ENCODE results near the gene CLVS2.

The CLVS2 gene

DNA sequence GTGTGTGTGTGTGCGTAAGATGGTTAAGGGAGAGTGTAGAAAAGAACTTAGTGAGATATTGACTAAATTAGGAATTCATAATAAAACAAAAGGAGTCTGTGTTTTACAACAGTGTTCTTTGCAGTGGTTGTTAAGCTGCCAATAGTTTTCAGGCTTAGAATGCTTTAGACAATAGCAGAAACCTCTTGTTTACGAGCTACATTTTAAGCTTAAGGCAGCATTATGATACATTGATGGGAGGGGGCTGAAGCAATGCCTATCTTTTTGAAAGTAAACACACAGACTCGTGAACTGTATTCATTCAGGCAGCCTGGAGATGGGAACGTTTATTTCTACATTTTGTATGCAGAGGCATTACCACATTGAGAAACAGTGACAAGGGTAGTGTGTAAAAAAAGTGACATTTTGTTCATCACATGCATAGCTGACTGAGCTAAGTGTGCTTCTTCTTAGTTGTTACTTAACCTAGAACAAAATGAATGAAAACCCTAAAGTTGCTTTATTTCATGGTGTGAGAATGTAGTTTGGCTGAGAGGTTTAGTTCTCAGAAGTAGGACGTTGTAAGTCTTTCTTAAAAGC lies 21.2 kb downstream of the CLVS2 start:
- DNase-seq = no peak
- H3K27ac ChIP-seq (ENCODE audit: insufficient read depth, low read length, poor library complexity, severe bottlenecking) = no peak overlapping the region

DNA sequence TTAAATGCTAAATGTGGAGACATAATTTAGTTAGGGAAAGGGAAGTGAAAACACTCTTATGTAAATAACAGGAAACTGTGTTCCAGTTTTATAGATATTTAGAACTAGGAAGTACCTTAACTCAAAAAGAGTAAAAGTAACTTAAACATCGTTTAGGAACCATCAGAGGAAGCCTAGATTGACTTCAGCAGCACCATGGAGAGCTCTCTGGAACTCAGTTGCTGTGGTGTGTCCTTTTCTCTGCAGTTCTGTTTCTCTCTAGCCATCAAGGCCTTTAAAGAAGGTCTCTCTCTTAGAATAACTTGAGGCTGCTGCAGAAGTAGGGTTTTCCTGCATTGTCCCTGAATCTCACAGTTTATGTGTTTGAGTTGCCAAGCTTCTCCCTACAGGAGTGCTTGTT lies 26.9 kb downstream of the CLVS2 start:
- no peaks in the 10 kb centered on the region for H3K4me1 ChIP-seq (ENCODE audit: control insufficient read depth, insufficient read depth, low read length, poor library complexity, severe bottlenecking)
- DNase-seq = no peak
- H3K9me3 ChIP-seq (ENCODE audit: control insufficient read depth, low read length) = no peaks in the 10 kb centered on the region

More for the DNA sequence above, 21.2 kb downstream of the CLVS2 start:
- Histone ChIP-seq H3K4me1 (ENCODE audit: control insufficient read depth, insufficient read depth, low read length, poor library complexity, severe bottlenecking) (no peaks in the 10 kb centered on the region), H3K9me3 (ENCODE audit: control insufficient read depth, low read length) (no peaks in the 10 kb centered on the region), H3K36me3 (ENCODE audit: control insufficient read depth, insufficient read depth, low read length) (no peaks in the 10 kb centered on the region), H3K4me3 (ENCODE audit: insufficient read depth, low read depth, low read length, poor library complexity, severe bottlenecking) (no peak overlapping the region), H3K27me3 (replicated peaks; ENCODE audit: control insufficient read depth, insufficient read depth, low read length, poor library complexity, severe bottlenecking) (no peaks in the 10 kb centered on the region)

GRCh38 chr6:123024976-123025375 lies 28.9 kb downstream of the CLVS2 start:
- Histone ChIP-seq H3K4me3 (ENCODE audit: insufficient read depth, low read depth, low read length, poor library complexity, severe bottlenecking) (no peak overlapping the region), H3K27ac (ENCODE audit: insufficient read depth, low read length, poor library complexity, severe bottlenecking) (no peak overlapping the region), H3K36me3 (ENCODE audit: control insufficient read depth, insufficient read depth, low read length) (no peaks in the 10 kb centered on the region), H3K27me3 (replicated peaks; ENCODE audit: control insufficient read depth, insufficient read depth, low read length, poor library complexity, severe bottlenecking) (no peaks in the 10 kb centered on the region), H3K9me3 (ENCODE audit: control insufficient read depth, low read length) (no peaks in the 10 kb centered on the region), H3K4me1 (ENCODE audit: control insufficient read depth, insufficient read depth, low read length, poor library complexity, severe bottlenecking) (no peaks in the 10 kb centered on the region)
- DNase-seq = no peak

More for the DNA sequence above, 26.9 kb downstream of the CLVS2 start:
- Histone ChIP-seq H3K27me3 (replicated peaks; ENCODE audit: control insufficient read depth, insufficient read depth, low read length, poor library complexity, severe bottlenecking) (no peaks in the 10 kb centered on the region), H3K36me3 (ENCODE audit: control insufficient read depth, insufficient read depth, low read length) (no peaks in the 10 kb centered on the region), H3K27ac (ENCODE audit: insufficient read depth, low read length, poor library complexity, severe bottlenecking) (no peak overlapping the region), H3K4me3 (ENCODE audit: insufficient read depth, low read depth, low read length, poor library complexity, severe bottlenecking) (no peak overlapping the region)

DNA sequence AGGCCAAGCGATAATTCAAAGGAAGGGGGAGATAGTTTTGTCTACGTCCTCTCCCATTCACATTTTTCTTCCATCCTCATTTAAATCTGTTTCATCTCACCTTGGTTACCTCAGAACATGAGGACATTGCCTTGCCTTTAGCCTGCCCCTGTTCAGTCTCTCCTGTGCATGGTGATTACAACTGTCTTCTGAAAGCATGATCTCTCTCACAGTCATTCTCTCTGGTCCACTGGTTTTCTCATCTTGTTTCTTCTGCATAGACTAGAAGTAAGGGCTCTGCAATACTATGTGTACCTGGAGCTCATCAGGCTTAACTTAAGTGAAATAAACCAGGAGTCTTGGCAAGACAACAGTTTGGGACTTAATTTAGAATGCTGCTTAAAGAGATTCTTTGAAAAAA lies 31.4 kb downstream of the CLVS2 start:
- H3K4me1 ChIP-seq (ENCODE audit: control insufficient read depth, insufficient read depth, low read length, poor library complexity, severe bottlenecking) = no peaks in the 10 kb centered on the region
- no peaks in the 10 kb centered on the region for H3K9me3 ChIP-seq (ENCODE audit: control insufficient read depth, low read length)
- no peak for DNase-seq
- no peak overlapping the region for H3K4me3 ChIP-seq (ENCODE audit: insufficient read depth, low read depth, low read length, poor library complexity, severe bottlenecking)
- H3K36me3 ChIP-seq (ENCODE audit: control insufficient read depth, insufficient read depth, low read length) = no peaks in the 10 kb centered on the region
- H3K27ac ChIP-seq (ENCODE audit: insufficient read depth, low read length, poor library complexity, severe bottlenecking) = no peak overlapping the region
- H3K27me3 ChIP-seq (replicated peaks; ENCODE audit: control insufficient read depth, insufficient read depth, low read length, poor library complexity, severe bottlenecking) = no peaks in the 10 kb centered on the region

DNA sequence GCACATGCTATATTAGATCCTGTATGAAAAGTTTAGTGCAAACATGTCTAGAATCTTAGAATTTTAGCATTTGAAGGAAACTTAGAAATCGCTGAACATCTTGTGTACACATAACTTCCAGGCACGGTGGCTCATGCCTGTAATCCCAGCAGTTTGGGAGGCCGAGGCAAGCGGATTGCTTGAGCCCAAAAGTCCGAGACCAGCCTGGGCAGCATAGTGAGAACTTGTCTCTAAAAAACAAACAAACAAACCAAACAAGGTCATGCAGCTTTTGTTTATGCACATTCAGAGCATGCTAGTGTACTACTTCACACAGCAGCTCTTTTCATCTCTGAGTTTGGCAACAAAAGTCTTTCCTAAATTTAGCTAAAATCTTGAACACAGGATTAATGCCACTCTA lies 32.2 kb downstream of the CLVS2 start:
- Histone ChIP-seq H3K27me3 (replicated peaks; ENCODE audit: control insufficient read depth, insufficient read depth, low read length, poor library complexity, severe bottlenecking) (no peaks in the 10 kb centered on the region), H3K27ac (ENCODE audit: insufficient read depth, low read length, poor library complexity, severe bottlenecking) (no peak overlapping the region), H3K9me3 (ENCODE audit: control insufficient read depth, low read length) (no peaks in the 10 kb centered on the region), H3K4me3 (ENCODE audit: insufficient read depth, low read depth, low read length, poor library complexity, severe bottlenecking) (no peak overlapping the region), H3K4me1 (ENCODE audit: control insufficient read depth, insufficient read depth, low read length, poor library complexity, severe bottlenecking) (no peaks in the 10 kb centered on the region), H3K36me3 (ENCODE audit: control insufficient read depth, insufficient read depth, low read length) (no peaks in the 10 kb centered on the region)
- DNase-seq = no peak

GRCh38 chr6:123030282-123030681 lies 34.2 kb downstream of the CLVS2 start:
- Histone ChIP-seq H3K27me3 (replicated peaks; ENCODE audit: control insufficient read depth, insufficient read depth, low read length, poor library complexity, severe bottlenecking) (no peaks in the 10 kb centered on the region), H3K4me1 (ENCODE audit: control insufficient read depth, insufficient read depth, low read length, poor library complexity, severe bottlenecking) (no peaks in the 10 kb centered on the region), H3K27ac (ENCODE audit: insufficient read depth, low read length, poor library complexity, severe bottlenecking) (no peak overlapping the region), H3K9me3 (ENCODE audit: control insufficient read depth, low read length) (no peaks in the 10 kb centered on the region), H3K36me3 (ENCODE audit: control insufficient read depth, insufficient read depth, low read length) (no peaks in the 10 kb centered on the region), H3K4me3 (ENCODE audit: insufficient read depth, low read depth, low read length, poor library complexity, severe bottlenecking) (no peak overlapping the region)
- DNase-seq = no peak

DNA sequence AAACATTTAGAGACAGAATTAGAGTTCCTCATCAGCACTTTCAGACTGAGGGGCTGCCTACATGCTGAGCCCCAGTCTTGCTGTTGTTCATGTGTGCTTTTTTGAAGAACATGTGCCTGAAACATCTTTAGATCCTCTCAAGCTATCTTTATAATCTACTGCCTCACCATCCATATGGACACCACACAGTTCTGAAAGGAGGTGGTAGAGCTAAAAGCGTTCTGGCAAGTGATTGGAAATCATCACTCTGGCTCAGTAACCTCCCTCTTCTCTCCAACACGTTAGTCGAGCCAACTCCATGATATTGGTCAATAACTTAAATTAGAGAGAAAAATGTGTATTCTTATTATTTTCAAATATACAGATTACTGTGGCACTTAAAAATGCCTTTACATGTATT lies 40.6 kb downstream of the CLVS2 start:
- H3K9me3 ChIP-seq (ENCODE audit: control insufficient read depth, low read length) = no peaks in the 10 kb centered on the region
- H3K36me3 ChIP-seq (ENCODE audit: control insufficient read depth, insufficient read depth, low read length) = no peaks in the 10 kb centered on the region
- H3K27ac ChIP-seq (ENCODE audit: insufficient read depth, low read length, poor library complexity, severe bottlenecking) = no peak overlapping the region
- H3K4me1 ChIP-seq (ENCODE audit: control insufficient read depth, insufficient read depth, low read length, poor library complexity, severe bottlenecking) = no peaks in the 10 kb centered on the region
- no peak overlapping the region for H3K4me3 ChIP-seq (ENCODE audit: insufficient read depth, low read depth, low read length, poor library complexity, severe bottlenecking)
- no peak for DNase-seq
- H3K27me3 ChIP-seq (replicated peaks; ENCODE audit: control insufficient read depth, insufficient read depth, low read length, poor library complexity, severe bottlenecking) = no peaks in the 10 kb centered on the region

- DNase-seq = no peak
- no peaks in the 10 kb centered on the region for H3K4me1 ChIP-seq (ENCODE audit: control insufficient read depth, insufficient read depth, low read length, poor library complexity, severe bottlenecking)
- H3K27ac ChIP-seq (ENCODE audit: insufficient read depth, low read length, poor library complexity, severe bottlenecking) = no peak overlapping the region
Measured at GRCh38 chr6:123039431-123039830, 43.4 kb downstream of the CLVS2 start.

GRCh38 chr6:123042401-123042800 lies 46.4 kb downstream of the CLVS2 start:
- no peaks in the 10 kb centered on the region for H3K27me3 ChIP-seq (replicated peaks; ENCODE audit: control insufficient read depth, insufficient read depth, low read length, poor library complexity, severe bottlenecking)
- no peak for DNase-seq
- H3K4me1 ChIP-seq (ENCODE audit: control insufficient read depth, insufficient read depth, low read length, poor library complexity, severe bottlenecking) = no peaks in the 10 kb centered on the region
- no peak overlapping the region for H3K4me3 ChIP-seq (ENCODE audit: insufficient read depth, low read depth, low read length, poor library complexity, severe bottlenecking)
- no peak overlapping the region for H3K27ac ChIP-seq (ENCODE audit: insufficient read depth, low read length, poor library complexity, severe bottlenecking)
- H3K9me3 ChIP-seq (ENCODE audit: control insufficient read depth, low read length) = no peaks in the 10 kb centered on the region
- H3K36me3 ChIP-seq (ENCODE audit: control insufficient read depth, insufficient read depth, low read length) = no peaks in the 10 kb centered on the region

More at GRCh38 chr6:123039431-123039830, 43.4 kb downstream of the CLVS2 start:
- H3K36me3 ChIP-seq (ENCODE audit: control insufficient read depth, insufficient read depth, low read length) = no peaks in the 10 kb centered on the region
- no peaks in the 10 kb centered on the region for H3K27me3 ChIP-seq (replicated peaks; ENCODE audit: control insufficient read depth, insufficient read depth, low read length, poor library complexity, severe bottlenecking)
- H3K4me3 ChIP-seq (ENCODE audit: insufficient read depth, low read depth, low read length, poor library complexity, severe bottlenecking) = no peak overlapping the region
- H3K9me3 ChIP-seq (ENCODE audit: control insufficient read depth, low read length) = no peaks in the 10 kb centered on the region

DNA sequence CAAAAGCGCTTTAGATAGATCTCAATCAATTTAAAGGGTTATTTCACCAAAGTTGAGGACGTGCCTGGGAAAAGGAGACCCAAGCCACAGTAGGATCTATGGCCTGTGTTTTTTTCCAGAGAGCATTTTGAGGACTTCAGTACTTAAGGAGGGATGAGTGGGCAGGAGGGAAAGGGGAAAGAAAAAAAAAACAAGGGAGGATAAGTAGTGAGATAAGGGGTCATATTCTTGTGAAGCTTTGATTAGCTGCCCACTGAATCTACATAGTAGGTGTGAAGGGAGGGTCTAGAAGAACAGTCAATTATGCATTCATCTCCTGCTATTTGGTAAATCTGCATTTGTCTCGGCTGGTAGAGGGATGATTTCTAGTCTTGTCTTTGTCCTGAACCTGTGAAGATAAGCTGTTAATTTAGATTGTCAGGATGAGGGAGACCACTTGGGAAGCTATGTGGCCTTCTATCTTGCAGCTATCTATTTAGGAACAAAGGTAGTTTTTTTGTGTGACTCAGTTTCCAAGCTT lies 48.4 kb downstream of the CLVS2 start:
- no peak for DNase-seq
- Histone ChIP-seq H3K9me3 (ENCODE audit: control insufficient read depth, low read length) (no peaks in the 10 kb centered on the region), H3K27me3 (replicated peaks; ENCODE audit: control insufficient read depth, insufficient read depth, low read length, poor library complexity, severe bottlenecking) (no peaks in the 10 kb centered on the region), H3K4me3 (ENCODE audit: insufficient read depth, low read depth, low read length, poor library complexity, severe bottlenecking) (no peak overlapping the region), H3K4me1 (ENCODE audit: control insufficient read depth, insufficient read depth, low read length, poor library complexity, severe bottlenecking) (no peaks in the 10 kb centered on the region), H3K36me3 (ENCODE audit: control insufficient read depth, insufficient read depth, low read length) (no peaks in the 10 kb centered on the region), H3K27ac (ENCODE audit: insufficient read depth, low read length, poor library complexity, severe bottlenecking) (no peak overlapping the region)
